ENCODE measurements around the gene UQCRQ. TPM values are rescaled to one million over a fixed set of nuclear protein-coding genes. Genes with fewer than 3 reads are reported as not detected.

Gene UQCRQ
- total and polyA plus RNA-seq, 9 of the 15 experiments (the other 6 are each of a cell fraction or from before 2014, with no cell fraction given): 235 to 2,421 (median 883) TPM

GRCh38 chr5:132830436-132831094, 35.9 kb upstream of the UQCRQ start, which contains the start of gene SHROOM1 (continued):
- TF ChIP-seq CHD1 (IDR thresholded peaks at IDR 0.05; ENCODE audit: low read length) (no peak), PHB2 (IDR thresholded peaks at IDR 0.05; ENCODE audit: low read depth) (no peak), ZNF561 (CRISPR knock-in tag; conservative IDR thresholded peaks at IDR 0.05) (no peak), ZNF408 (CRISPR knock-in tag; IDR thresholded peaks at IDR 0.05; ENCODE audit: low read depth) (no peak), MYNN (IDR thresholded peaks at IDR 0.05) (no peak), MYNN (CRISPR knock-in tag; IDR thresholded peaks at IDR 0.05) (no peak), ZNF696 (CRISPR knock-in tag; conservative IDR thresholded peaks at IDR 0.05) (no peak), CEBPB (tag; IDR thresholded peaks at IDR 0.05) (no peak), ZNF395 (CRISPR knock-in tag; IDR thresholded peaks at IDR 0.05) (peak; percentile 14; the same call in 1 of the 2 replicates), MTA1 (IDR thresholded peaks at IDR 0.05; ENCODE audit: borderline replicate concordance) (no peak), THRAP3 (IDR thresholded peaks at IDR 0.05; ENCODE audit: borderline replicate concordance) (no peak), YBX1 (IDR thresholded peaks at IDR 0.05) (no peak), TGIF2 (CRISPR knock-in tag; IDR thresholded peaks at IDR 0.05) (0 out of 2 replicates have a peak, but pooled peaks have one; percentile 24), ZFP36 (IDR thresholded peaks at IDR 0.05; ENCODE audit: low read depth, low read length, partially characterized antibody) (no peak), TARDBP (IDR thresholded peaks at IDR 0.05) (0 out of 2 replicates have a peak, but pooled peaks have one; percentile 30), NELFE (IDR thresholded peaks at IDR 0.05; ENCODE audit: insufficient read depth, insufficient read length) (no peak), ZNF431 (CRISPR knock-in tag; IDR thresholded peaks at IDR 0.05) (no peak), PRPF4 (IDR thresholded peaks at IDR 0.05; ENCODE audit: insufficient read depth, low read depth, low read length, poor library complexity, severe bottlenecking) (peak; percentile 20), SRSF7 (optimal IDR thresholded peaks at IDR 0.05; ENCODE audit: low read depth, low read length) (no peak), ZNF79 (CRISPR knock-in tag; IDR thresholded peaks at IDR 0.05; ENCODE audit: low read depth) (no peak), COPS2 (conservative IDR thresholded peaks at IDR 0.05) (no peak), ZC3H8 (IDR thresholded peaks at IDR 0.05) (no peak)
- TF ChIP-seq, protein P1, sequence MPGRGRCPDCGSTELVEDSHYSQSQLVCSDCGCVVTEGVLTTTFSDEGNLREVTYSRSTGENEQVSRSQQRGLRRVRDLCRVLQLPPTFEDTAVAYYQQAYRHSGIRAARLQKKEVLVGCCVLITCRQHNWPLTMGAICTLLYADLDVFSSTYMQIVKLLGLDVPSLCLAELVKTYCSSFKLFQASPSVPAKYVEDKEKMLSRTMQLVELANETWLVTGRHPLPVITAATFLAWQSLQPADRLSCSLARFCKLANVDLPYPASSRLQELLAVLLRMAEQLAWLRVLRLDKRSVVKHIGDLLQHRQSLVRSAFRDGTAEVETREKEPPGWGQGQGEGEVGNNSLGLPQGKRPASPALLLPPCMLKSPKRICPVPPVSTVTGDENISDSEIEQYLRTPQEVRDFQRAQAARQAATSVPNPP (IDR thresholded peaks at IDR 0.05; ENCODE audit: borderline replicate concordance, insufficient read depth, insufficient read length): no peak
- TF ChIP-seq, protein P2, sequence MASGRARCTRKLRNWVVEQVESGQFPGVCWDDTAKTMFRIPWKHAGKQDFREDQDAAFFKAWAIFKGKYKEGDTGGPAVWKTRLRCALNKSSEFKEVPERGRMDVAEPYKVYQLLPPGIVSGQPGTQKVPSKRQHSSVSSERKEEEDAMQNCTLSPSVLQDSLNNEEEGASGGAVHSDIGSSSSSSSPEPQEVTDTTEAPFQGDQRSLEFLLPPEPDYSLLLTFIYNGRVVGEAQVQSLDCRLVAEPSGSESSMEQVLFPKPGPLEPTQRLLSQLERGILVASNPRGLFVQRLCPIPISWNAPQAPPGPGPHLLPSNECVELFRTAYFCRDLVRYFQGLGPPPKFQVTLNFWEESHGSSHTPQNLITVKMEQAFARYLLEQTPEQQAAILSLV (tag; IDR thresholded peaks at IDR 0.05): 0 out of 2 replicates have a peak, but pooled peaks have one; percentile 15
- TF ChIP-seq, protein P3, sequence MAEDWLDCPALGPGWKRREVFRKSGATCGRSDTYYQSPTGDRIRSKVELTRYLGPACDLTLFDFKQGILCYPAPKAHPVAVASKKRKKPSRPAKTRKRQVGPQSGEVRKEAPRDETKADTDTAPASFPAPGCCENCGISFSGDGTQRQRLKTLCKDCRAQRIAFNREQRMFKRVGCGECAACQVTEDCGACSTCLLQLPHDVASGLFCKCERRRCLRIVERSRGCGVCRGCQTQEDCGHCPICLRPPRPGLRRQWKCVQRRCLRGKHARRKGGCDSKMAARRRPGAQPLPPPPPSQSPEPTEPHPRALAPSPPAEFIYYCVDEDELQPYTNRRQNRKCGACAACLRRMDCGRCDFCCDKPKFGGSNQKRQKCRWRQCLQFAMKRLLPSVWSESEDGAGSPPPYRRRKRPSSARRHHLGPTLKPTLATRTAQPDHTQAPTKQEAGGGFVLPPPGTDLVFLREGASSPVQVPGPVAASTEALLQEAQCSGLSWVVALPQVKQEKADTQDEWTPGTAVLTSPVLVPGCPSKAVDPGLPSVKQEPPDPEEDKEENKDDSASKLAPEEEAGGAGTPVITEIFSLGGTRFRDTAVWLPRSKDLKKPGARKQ (CRISPR knock-in tag; IDR thresholded peaks at IDR 0.05): no peak
